Erythroblast (primary cell): Measurements from ENCODE around the gene PRKAB2.

ENCODE experiments used
- GATA1 ChIP-seq: IDR thresholded peaks from 2 replicates; pipeline ENCODE4 v1.6.1; 2011; ENCODE audit warnings: low read depth, mild to moderate bottlenecking, control low read depth, low read length, moderate library complexity
- POLR2A ChIP-seq: IDR thresholded peaks from 2 replicates; pipeline ENCODE4 v1.6.1; 2011; ENCODE audit warnings: mild to moderate bottlenecking, low read length

DNA sequence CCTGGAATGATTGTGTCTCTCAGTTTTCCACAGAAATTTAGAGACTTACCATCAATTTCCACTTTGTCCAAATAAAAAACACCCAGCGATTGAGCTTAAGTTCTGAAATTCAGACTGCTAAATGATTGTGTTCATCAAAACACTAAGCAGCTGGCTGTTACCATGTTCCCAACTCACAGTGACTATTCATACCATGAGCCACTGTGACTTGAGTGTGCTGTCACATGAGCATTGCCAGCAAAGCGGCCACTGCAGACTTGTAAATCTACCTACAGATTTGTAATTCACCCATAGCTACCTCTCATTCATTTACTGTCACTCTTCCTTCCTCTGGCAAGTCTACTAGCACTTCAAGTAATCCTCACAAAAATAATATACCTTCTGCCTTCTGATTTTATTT lies 17.2 kb upstream of the PRKAB2 start:
- TF ChIP-seq POLR2A (no peak), GATA1 (no peak)
